GM04503 (cell line): Measurements from ENCODE around the gene NAGS.
"Not testable (repeated sequence)": the region's sequence is repeated elsewhere in the genome, so short reads cannot be mapped to it uniquely, and the experiment has no call there.

ENCODE experiments used
- DNase-seq: peaks from one replicate; pipeline ENCODE4 v3.0.0-alpha.2; 2012; ENCODE audit warnings: low read depth

Gene NAGS

DNA sequence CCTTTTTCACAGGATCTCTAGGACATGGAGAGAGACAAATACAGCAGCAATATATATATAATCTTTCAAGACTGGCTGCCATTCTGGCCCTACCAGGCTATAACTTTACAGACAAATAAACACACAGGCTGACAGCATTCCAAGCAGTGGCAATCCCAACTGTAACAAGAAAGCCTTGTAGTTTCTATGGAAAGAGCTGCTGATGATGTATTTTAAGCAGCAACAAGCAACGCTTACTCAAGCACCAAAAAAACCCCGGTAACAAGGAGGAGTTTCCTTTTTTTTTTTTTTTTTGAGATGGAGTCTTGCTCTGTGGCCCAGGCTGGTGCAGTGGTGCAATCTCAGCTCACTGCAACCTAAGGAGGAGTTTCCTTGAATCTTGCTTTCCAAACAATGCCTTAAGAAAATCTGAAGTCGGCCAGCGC is 38.9 kb downstream of the NAGS start:
- DNase-seq = no peak

DNA sequence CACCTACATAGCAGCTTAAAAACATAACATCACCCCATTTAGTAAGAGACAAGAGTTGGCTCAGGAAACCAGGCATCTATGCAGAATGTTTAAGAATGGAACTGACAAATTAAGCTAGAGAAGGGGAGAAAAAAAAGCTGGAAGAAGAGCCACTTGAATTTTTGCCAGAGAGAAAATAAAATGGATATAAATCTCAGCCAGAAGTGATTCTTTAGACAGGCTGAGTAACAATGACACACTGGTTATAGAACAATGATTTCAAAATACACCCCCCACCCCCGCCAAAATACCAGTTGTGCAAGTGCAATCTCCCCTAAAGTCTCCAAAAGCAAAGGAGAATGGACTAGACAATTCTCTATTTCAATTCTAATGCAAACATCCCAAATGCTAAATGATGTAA is 39.6 kb downstream of the NAGS start:
- DNase-seq = no peak

DNA sequence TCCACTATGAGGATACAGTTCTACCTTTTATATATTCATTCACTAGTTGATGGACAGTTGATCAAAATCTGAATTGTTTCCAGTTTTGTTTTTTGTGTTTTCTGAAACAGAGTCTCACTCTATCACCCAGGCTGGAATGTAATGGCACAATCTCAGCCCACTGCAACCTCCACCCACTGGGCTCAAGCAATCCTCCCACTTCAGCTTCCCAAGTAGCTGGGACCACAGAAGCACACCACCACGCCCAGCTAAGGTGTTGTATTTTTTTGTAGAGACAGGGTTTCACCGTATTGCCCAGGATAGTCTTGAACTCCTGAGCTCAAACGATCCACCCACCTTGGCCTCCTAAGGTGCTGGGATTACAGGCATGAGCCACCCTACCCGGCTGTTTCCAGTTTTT is 41.1 kb downstream of the NAGS start:
- no peak for DNase-seq

DNA sequence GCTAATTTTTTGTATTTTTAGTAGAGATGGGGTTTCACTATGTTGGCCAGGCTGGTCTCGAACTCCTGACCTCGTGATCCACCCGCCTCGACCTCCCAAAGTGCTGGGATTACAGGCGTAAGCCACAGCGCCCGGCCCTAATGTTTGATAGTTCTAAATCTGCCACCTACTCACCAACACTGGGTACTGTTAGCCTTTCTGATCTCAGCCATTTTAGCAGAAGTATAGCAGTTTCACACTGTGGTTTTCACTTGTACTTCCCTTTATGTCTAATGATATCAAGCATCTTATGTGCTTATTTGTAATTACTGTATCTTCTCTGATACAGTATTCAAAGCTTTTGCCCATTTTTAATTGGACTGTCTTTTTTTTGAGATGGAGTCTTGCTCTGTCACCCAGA is 42.5 kb downstream of the NAGS start:
- DNase-seq = not testable (repeated sequence)

DNA sequence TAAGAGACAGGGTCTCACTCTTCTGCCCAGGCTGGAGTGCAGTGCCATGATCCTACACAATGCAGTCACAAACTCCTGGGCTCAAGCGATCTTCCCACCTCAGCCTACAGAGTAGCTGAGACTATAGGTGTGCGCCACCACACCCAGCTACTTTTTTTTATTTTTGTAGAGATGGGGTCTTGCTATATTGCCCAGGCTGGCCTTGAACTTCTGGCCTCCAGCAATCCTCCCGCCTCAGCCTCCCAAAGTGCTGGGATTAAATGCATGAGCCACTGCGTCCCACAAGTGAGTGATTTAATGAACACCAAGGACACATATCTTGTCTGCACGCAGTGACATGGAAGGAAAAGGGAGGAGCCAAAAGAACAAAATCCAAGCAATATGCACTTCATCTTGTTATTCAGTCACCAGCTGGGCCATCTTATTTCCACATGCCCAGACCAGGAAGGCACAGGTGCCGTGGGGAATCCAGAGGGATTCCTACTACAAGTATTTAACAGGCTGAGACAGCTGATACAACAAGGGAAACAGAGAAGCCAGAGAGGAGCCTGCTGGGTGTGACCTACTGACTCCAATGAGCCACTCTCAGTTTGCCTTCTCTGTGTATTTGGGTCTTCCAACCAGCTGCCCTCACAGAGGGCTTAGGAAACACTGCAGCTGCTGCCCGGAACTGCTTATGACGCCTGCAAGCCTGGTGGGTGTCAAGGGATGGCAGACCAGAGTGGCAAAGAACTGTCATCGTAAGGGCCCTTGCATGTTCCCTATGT is 45.1 kb downstream of the NAGS start:
- no peak for DNase-seq

DNA sequence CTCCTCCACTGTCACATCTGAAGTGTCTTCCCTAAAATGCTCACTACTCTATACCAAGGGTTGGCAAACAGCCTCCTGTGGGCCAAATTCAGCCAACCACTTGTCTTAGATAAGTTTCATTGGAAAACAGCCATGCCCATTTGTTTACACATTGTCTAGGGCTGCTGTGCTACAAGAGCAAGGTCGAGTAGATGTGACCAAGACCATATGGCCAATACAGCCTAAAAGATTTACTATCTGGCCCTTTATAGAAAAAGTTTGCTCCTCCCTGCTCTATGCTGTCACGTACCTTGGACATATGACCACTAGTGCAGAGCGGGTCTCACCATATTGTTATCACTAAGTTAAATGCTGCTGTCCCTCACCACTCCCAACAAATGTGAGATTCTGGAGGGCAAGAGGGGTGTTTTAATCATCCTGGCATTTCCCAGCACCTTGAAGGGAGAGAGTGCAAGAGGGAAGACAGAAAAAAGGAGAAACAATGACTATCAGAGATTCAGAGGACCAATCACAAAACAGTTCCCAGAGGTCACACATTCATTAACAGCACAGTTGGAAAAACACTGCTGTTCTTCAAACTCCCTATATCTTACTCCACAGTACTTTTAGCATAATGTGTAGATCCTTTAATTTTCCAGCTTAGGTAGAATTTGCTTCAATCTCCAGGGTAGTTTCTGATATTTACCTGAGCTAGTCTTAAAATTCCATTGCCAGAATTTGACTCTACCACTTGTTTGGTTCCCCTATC is 48.9 kb downstream of the NAGS start:
- no peak for DNase-seq
